ENCODE data around the gene CACTIN.

DNA sequence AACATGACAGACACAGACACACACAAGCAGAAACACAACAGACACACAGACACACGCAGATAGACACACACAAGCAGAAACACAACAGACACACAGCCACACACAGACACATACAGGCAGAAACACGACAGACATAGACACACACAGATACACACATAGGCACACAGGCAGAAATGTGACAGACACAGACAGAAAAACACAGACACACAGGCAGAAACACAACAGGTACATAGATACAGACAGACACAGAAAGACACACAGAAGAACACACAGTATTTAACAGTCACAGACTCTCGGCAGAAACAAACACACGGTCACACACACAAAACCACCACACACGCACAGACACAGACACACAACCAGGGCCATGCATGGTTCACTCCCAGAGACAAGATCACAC lies 20.8 kb downstream of the CACTIN start:
- TF ChIP-seq EZH2 (IDR thresholded peaks at IDR 0.05; ENCODE audit: insufficient read depth, poor library complexity, severe bottlenecking) (no peak), EZH2phosphoT487 (IDR thresholded peaks at IDR 0.05; ENCODE audit: insufficient read depth, low read depth) (no peak)

Measured in GM23248 (cell line).